Activated T-helper 1 cell treated with anti-CD3 and anti-CD28 coated beads, Interleukin-2, amount 50 U/mL, for 16 hours (primary cell): ENCODE results near the gene ANKRD36C.
"Not testable (repeated sequence)": the region's sequence is repeated elsewhere in the genome, so short reads cannot be mapped to it uniquely, and the experiment has no call there.

Experiments
- DNase-seq, 2 donors: peaks; one replicate each; pipeline ENCODE4 v3.0.0-alpha.2; 2020; ENCODE audit warnings: low read depth in 1 of 2, low spot score in 1 of 2

The ANKRD36C gene

DNA sequence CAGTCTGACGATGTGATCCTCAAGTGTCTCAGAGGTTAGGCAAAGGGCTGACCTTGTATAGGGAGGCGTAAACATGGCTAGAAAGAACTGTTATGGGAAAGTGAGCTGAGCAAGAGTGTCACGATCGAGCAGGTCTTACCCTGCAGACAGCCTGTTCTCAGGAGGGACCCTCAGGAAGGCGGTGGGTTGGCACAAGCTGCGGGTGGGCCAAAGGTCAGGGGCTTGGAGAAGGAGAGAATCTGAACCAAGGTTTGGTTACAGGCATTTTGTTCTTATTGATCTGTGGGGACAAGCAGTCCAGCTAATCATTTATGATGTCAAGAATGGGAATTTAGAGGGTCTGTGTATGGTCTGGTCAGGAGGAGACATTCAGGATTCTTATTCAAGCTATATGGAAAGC, 16.4 kb upstream of the ANKRD36C start:
- not testable (repeated sequence) for DNase-seq

DNA sequence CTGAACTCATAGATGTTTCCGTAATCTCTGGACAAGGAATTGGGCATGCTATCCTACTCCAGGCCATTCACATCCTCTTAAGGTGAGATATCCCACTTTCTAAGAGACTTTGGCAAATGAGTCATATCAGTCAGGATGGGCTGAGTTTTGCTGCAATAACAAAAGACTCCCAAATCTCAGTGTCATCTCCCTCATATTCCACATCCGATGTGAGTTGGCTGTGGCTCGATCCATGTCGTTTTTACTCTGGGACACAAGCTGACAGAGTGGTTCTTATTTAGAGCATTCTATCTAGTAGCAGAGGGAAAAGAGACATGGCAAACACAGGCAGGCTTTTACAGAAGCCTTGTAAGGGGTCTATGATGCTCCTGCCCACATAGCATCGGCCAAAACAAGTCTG, 14.6 kb upstream of the ANKRD36C start:
- DNase-seq: not testable (repeated sequence)

DNA sequence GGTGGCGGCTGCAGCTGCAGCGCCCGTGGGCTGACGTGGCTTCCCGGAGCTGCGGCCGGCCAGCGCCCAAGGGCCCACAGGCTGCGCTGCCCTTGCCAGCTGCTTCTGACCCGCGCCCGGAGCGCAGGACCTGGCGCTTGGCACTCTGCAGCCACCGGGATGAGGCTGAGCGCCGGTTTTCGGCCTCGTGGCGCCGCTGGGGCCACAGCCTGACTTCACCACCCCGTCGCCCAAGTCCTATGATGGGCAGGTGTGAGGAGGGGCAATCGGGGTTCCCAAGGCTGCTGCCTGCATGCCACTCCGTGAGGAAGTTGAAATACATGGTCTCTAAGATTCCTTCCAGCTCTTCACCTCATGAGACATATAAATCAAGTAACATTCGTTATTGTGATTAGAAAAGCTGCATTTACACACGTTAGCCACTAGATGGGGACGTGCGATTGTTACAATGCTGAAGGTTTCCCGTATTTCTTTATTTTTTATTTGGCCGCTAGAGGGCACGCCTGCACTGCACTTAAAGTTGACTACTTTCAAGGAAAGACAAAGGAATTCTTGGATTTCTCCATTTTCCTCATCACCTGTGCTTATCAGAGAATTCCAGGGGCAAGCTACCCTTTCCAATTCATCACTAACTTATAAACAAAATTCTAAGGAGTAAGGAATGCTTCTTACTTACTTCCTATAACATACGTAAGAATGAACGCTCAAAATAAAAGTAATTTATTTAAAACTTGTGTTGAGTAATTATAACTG, 1.1 kb upstream of the ANKRD36C start:
- peak in 1 of 2 donors; percentile 8 for DNase-seq

DNA sequence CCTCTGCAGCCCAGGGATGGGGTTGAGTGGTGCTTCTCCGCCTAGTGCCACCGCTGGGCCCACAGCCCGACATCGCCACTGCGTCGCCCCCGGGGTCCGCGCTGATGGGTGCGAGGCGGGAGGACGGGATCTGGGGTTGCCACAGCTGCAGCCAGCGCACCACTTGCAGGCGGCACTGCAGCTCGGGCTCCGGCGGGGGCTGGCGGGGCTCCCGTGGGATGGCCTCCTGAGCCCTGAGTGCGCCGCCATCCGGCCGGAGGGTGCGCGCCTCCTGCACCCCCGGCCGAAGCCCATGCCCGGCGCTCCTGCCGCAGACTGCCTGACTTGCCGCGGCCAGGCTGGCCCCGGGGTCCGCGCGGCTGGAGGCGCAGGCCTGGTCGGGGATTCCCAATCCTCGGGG, 478 bp upstream of the ANKRD36C start:
- DNase-seq: not testable (repeated sequence)

DNA sequence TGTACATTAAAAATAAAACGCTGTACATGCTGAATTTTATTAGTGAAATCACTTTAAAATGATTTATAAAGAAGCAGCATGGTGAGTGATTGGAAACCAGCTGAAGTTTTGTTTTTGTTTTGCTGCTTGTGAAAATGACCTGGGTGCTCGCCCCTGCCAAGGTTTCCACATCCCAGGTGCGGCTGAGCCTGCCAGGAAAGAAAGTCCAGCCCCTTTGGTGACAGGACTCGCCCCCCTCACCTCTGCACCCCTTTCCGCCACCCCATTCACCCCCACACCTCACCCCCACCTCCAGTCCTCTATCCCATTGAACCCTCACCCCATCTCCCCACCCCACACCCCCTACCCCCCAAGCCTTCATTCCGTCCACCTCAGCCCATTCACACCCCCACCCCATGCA, 740 bp downstream of the ANKRD36C start:
- DNase-seq: not testable (repeated sequence)

DNA sequence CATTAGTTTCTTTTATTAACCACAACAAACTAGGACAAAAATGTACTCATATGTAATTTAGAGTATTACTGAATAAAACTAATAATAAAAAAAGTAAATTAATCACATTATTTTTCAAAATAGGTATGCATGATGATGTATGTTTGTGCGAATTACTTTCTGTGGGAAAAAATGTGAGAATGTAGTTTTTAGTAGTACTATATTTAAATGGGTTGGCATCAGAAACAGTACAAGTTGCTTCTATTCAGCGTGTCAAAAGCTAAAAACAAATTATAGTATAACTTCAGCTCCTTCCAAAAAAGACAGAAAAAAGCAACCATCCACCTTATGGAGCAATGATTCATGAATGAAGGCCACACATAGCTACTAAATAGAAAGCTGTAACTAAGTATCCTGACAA, 40.0 kb downstream of the ANKRD36C start:
- DNase-seq: not testable (repeated sequence)

DNA sequence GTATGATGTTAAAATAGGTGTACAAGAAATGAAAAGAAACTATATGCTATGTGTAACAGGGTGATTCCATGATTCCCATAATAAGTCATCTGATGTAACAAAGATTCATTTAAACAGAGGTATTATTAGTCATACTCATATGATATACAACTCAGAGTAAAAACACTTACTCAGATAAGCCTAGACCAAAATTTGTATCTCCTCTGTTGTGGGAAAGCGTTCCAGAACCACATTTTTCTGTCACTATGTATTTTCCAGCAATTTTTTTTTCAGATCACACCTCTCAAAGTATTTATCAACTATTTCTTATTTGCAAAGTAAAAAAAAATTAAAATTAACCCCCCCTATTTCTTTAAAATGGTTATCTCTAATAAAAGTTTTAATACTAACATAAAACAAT, 43.6 kb downstream of the ANKRD36C start:
- not testable (repeated sequence) for DNase-seq

DNA sequence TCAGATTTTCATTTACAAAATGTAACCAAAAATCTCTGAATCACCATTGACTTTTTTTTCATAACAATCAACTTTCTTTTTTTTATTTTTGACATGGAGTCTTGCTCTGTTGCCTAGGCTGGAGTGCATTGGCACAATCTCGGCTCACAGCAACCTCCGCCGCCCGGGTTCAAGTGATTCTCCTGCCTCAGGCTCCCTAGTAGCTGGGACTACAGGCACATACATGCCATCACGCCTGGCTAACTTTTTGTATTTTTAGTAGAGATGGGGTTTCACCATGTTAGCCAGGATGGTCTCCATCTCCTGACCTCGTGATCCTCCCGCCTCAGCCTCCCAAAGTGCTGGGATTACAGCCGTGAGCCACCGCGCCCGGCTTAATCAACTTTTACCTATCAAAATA, 51.7 kb downstream of the ANKRD36C start:
- not testable (repeated sequence) for DNase-seq

DNA sequence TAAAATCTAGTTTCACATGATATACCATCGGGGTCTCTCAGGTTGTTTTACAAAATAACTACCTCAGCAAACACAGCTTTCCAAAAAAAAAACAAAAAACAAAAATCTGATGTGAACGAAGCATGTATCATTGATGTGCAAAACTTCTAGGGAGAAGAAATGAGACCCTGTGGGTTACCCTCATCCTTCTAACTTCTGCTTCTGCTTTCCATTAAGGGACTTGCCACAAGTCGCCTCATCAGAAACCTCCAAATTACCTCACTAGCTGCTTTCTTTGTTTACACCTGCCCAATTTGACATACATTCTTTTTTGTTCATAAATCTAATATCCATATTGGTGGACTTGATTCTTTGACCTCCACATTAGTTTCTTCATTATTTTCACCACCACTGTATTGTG, 60.9 kb downstream of the ANKRD36C start:
- not testable (repeated sequence) for DNase-seq

DNA sequence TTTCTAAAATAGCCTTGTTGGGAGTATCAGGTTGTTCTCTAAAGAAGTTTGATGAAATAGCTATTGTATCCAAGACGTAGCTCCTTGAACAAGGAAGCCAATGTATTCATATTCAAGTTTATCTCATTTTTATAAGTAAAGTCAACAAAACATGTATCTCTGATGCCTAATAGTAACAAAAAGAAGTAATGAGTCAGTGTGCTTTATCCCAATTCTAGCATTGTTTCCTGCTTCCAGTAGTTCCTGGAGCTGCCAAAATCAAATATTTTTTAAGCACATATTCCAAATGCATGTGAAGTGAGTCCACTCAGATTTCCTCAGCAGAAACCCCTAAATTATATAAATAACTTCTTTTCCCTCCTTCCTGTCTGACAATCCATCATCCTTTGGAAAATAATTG, 74.6 kb downstream of the ANKRD36C start:
- DNase-seq: not testable (repeated sequence)

DNA sequence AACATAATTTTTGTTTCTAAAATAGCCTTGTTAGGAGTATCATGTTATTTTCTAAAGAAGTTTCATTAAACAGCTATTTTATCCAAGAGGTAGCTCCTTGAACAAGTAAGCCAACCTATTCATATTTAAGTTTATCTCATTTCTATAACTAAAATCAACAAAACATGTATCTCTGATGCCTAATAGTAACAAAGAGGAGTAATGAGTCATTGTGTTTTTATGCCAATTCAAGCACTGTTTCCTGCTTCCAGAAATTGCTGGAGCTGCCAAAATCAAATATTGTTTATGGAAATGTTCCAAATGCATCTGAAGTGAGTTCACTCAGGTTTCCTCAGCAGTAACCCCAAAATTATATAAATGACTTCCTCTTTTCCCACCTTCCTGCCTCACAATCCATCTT, 76.5 kb downstream of the ANKRD36C start:
- not testable (repeated sequence) for DNase-seq

DNA sequence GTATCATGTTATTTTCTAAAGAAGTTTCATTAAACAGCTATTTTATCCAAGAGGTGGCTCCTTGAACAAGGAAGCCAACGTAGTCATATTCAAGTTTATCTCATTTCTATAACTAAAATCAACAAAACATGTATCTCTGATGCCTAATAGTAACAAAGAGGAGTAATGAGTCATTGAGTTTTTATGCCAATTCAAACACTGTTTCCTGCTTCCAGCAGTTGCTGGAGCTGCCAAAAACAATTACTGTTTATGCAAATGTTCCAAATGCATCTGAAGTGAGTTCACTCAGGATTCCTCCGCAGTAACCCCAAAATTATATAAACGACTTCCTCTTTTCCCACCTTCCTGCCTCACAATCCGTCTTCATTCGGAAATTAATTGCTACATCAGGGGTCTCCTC, 80.2 kb downstream of the ANKRD36C start:
- not testable (repeated sequence) for DNase-seq

DNA sequence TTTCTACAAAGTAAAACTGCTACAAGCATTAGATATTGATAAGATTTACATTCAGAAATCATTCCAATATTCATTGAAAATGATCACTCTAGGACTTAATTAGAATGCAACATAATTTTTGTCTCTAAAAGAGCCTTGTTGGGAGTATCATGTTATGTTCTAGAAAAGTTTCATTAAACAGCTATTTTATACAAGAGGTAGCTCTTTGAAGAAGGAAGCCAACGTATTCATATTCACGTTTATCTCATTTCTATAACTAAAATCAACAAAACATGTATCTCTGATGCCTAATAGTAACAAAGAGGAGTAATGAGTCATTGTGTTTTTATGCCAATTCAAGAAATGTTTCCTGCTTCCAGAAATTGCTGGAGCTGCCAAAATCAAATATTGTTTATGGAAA, 97.2 kb downstream of the ANKRD36C start:
- not testable (repeated sequence) for DNase-seq

DNA sequence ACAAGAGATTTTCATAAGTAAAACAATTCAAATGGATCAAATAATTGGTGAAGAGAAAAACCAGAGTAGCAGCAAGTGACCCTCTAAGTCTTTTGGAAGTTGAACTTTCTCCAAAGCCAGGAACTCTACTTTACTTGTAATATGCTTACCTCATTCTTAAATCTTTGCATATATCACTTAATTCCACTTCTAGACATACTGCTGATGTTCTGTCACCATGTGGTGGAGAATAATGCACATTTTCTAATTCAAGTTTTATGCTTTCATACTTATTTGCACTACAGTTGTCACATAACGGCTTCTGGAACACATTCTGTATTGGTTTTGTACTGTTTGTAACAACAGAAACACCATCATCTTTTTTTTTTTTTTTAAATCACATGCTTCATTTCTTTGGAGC, 123.7 kb downstream of the ANKRD36C start:
- DNase-seq: not testable (repeated sequence)

DNA sequence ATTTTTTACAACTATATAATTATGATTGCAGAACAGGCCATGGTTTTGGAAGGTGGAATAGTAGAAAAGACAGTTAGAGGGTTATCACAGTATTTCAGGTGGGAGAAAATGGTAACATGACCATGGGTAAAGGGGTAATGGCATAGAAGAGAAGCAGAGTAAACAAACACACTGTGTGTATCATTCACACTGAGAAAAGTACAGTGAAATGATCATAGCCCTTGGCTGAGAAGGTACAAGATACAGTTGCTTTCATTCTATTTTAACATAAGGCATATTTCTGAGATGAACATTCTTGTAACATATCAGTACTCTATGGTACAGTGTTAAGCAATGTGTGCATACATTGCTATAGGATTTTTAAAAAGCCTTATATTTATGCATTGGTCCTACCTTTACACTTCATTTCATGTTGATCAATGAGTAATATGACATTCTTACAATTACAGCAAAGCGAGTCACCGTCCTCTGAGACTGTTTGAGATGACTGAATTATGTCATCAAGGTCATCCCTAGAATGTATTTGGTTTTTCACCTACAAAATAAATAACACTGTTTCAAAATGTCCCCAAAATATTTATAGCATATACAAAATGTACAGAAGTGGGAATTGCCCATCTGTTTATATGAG, 124.5 kb downstream of the ANKRD36C start:
- DNase-seq: not testable (repeated sequence)

DNA sequence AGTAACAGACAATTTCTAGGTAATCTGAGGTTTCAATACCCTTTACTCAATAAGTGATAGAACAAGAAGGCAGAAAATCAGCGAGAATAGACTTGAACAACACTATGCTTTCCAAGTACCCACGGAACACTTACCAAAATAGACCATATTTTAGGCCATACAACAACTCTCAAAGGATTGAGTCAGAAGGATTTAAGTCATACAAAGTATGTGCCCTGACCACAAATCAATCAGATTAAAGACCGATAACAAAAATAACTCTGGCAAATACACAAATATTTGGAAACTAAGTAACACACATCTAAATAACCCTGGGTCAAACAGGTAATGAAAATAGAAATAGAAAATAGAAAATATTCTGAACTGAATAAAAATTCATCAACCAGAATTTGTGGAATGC, 129.5 kb downstream of the ANKRD36C start:
- DNase-seq: not testable (repeated sequence)

DNA sequence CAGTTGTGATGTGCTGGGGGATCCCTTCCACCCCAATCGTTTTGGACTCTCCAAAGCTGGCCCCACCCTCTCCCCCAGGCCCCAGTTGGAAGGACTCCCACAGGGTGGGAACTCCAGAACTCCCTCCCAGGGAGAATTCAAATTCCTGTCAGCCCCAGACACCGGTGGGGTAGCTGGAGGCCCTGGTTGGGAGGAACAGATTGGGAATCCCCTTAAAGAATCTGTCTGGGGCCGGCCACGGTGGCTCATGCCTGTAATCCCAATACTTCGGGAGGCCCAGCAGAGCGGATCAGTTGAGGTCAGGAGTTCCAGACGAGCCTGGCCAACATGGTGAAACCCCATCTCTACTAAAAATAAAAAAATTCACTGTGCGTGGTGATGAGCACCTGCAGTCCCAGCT, 155.5 kb downstream of the ANKRD36C start:
- no peak for DNase-seq

DNA sequence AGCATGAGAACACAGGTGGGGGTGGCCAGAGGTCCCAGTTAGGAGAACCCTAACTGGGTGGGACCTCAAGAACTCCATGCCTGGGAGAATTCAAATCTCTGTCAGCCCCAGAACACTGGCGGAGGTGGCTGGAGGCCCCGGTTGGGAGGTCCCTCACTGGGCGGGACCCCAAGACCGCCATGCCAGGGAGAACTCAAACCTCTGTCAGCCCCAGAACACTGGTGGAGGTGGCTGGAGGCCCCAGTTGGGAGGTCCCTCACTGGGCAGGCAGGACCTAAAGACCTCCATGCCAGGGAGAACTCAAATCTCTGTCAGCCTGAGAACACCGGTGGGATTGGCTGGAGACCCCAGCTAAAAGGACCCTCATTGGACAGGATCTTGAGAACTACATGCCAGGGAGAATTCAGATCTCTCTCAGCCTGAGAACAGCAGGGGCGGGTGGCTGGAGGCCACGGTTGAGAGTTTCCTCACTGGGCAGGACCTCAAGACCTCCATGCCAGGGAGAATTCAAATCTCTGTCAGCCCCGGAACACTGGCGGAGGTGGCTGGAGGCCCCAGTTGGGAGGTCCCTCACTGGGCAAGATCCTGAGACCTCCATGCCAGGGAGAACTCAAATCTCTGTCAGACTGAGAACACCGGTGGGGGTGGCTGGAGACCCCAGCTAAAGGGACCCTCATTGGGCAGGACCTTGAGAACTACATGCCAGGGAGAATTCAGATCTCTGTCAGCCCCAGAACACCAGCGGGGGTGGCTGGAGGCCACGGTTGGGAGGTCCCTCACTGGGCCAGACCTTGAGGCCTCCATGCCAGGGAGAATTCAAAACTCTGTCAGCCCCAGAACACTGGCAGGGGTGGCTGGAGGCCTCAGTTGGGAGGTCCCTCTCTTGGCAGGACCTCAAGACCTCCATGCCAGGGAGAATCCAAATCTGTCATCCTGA, 157.3 kb downstream of the ANKRD36C start:
- DNase-seq: not testable (repeated sequence)

DNA sequence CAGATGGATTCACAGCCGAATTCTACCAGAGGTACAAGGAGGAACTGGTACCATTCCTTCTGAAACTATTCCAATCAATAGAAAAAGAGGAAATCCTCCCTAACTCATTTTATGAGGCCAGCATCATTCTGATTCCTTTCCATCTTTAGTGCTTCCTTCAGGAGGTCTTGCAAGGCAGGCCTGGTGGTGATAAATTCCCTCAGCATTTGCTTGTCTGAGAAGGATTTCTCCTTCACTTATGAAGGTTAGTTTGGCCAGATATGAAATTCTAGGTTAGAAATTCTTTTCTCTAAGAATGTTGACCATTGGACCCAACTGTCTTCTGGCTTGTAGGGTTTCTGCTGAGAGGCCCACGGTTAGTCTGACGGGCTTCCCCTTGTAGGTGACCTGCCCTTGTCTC, 167.4 kb downstream of the ANKRD36C start:
- DNase-seq: not testable (repeated sequence)

DNA sequence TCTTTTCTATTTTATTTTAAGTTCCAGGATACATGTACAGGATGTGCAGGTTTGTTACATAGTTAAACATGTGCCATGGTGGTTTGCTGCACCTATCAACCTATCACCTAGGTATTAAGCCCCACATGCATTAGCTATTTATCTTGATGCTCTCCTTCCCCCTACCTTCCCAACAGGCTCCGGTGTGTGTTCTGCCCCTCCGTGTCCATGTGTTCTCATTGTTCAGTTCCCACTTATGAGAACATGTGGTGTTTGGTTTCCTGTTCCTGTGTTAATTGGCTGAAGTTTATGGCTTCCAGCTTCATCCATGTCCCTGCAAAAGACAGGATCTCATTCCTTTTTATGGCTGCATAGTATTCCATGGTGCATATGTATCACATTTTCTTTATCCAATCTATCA, 174.1 kb downstream of the ANKRD36C start:
- DNase-seq: not testable (repeated sequence)

DNA sequence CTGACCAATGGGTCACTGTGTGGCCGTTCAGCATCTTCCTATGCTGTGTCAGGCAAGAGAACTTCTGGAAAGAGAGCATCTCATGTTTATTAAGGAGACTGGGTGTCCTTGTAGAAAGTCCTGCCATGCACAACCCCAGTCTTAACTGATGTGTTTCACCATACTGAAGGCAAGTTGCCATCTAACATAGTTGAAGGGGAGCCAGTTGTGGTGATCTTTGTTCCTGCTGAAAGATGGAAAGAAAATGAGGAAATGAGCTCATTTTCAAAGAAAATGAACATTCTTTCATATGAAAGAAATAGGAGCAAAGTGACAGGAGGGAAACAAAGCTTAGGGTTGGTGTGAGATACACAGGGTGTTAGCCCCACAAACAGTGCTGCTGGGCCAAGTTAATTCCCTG, 178.3 kb downstream of the ANKRD36C start:
- DNase-seq: not testable (repeated sequence)

DNA sequence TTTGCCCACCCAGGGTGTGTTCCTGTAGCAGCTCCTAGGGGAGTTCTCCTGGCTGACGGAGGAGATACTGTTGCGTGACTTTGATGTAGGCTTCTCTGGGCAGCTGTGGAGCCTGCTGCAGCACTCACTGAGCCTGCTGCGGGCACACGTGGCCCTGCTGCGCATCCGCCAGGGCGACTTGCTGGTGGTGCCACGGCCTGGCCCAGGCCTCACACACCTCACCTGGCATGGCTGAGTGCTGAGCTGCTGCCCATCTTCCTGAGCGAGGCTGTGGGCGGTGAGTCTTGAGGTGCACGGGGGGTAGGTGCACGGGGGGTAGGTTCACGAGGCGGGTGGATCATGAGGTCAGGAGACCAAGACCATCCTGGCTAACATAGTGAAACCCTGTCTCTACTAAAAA, 191.7 kb downstream of the ANKRD36C start:
- DNase-seq: no peak
